B cell (primary cell): ENCODE results near the gene UFSP1. TPM values are rescaled to one million over a fixed set of nuclear protein-coding genes. Genes with fewer than 3 reads are reported as not detected.

Source experiments
- ATAC-seq: fragments of 200-7000 bp; cut with Tn5 transposase; one replicate; pipeline ENCODE4 v1.10.0; 2021; ENCODE audit warnings: low read depth, mild to moderate bottlenecking, moderate number of reproducible peaks, moderate library complexity
- CTCF ChIA-PET: fragments of 350-600 bp; sonication (Branson Sonifier 250); formaldehyde crosslinking; loops from one replicate; lab custom pipeline; 2021; ENCODE audit warnings: antibody characterized with exemption, inconsistent platforms; lab: Charles Lee
- POLR2A ChIA-PET: fragments of 350-600 bp; sonication (Branson Sonifier 250); formaldehyde crosslinking; loops from one replicate; lab custom pipeline; 2021; ENCODE audit warnings: antibody characterized with exemption; lab: Charles Lee
- DNase-seq: peaks from one replicate; pipeline ENCODE4 v3.0.0; 2013
- H2AFZ ChIP-seq: 2 replicates; pipeline ENCODE4 v1.6.1; 2012; ENCODE audit warnings: mild to moderate bottlenecking, low read depth, low read length; ENCODE audit not compliant: insufficient read depth, poor library complexity, severe bottlenecking
- H3K27ac ChIP-seq, 2 donors: 1 replicate in 1 of 2; 2 replicates in 1 of 2; pipeline ENCODE4 v1.5.1; 2012 to 2013; ENCODE audit warnings: low read length in 2 of 2, mild to moderate bottlenecking in 2 of 2, moderate library complexity in 1 of 2
- H3K27me3 ChIP-seq, 4 experiments: fragments of 200-600 bp in 1 of 4; sonication (generic) in 1 of 4; replicated peaks in 1 of 4; 1 replicate in 2 of 4; 2 replicates in 2 of 4; pipeline versions ENCODE4 v1.6.1 to v1.7.0; 2013 to 2016; ENCODE audit warnings: low read length in 3 of 4, mild to moderate bottlenecking in 2 of 4, mixed read lengths in 1 of 4, moderate library complexity in 1 of 4; ENCODE audit not compliant: insufficient read depth in 4 of 4, control insufficient read depth in 3 of 4; ENCODE audit errors: control extremely low read depth in 1 of 4
- H3K36me3 ChIP-seq, 2 experiments: replicated peaks in 1 of 2; 1 replicate in 1 of 2; 2 replicates in 1 of 2; pipeline versions ENCODE4 v1.6.1 to v1.7.1; 2013; ENCODE audit warnings: low read length in 1 of 2; ENCODE audit not compliant: insufficient read depth in 2 of 2, control insufficient read depth in 1 of 2; ENCODE audit errors: control extremely low read depth in 1 of 2, extremely low read depth in 1 of 2
- H3K4me1 ChIP-seq, 2 donors: fragments of 200-600 bp in 1 of 2; sonication (generic) in 1 of 2; 1 replicate in 1 of 2; 2 replicates in 1 of 2; pipeline versions ENCODE4 v1.5.1 to v1.6.1; 2013 to 2017; ENCODE audit warnings: low read length in 2 of 2; ENCODE audit not compliant: control insufficient read depth in 2 of 2, insufficient read depth in 2 of 2
- H3K4me2 ChIP-seq: replicated peaks from 2 replicates; pipeline ENCODE3; 2012; ENCODE audit warnings: mild to moderate bottlenecking, low read depth, low read length; ENCODE audit not compliant: poor library complexity, severe bottlenecking
- H3K4me3 ChIP-seq, 5 experiments: fragments of 200-600 bp in 1 of 5; sonication (generic) in 1 of 5; 1 replicate in 3 of 5; 2 replicates in 2 of 5; pipeline versions ENCODE4 v1.5.1 to v1.7.0; 2011 to 2016; ENCODE audit warnings: low read length in 4 of 5, mild to moderate bottlenecking in 4 of 5, low read depth in 2 of 5, control low read depth in 1 of 5, moderate library complexity in 1 of 5; ENCODE audit not compliant: insufficient read depth in 1 of 5; ENCODE audit errors: control extremely low read depth in 1 of 5, extremely low read depth in 1 of 5
- H3K79me2 ChIP-seq: fragments of 200-600 bp; sonication (generic); one replicate; pipeline ENCODE4 v1.6.0; 2016; ENCODE audit warnings: low read length; ENCODE audit not compliant: control insufficient read depth, insufficient read depth
- H3K9ac ChIP-seq: fragments of 200-600 bp; sonication (generic); 2 replicates; pipeline ENCODE4 v1.6.1; 2017; ENCODE audit warnings: mild to moderate bottlenecking, low read length, moderate library complexity
- H3K9me3 ChIP-seq, 3 donors: one replicate each; pipeline versions ENCODE4 v1.6.1 to v1.7.1; 2013; ENCODE audit warnings: low read length in 2 of 3; ENCODE audit not compliant: control insufficient read depth in 2 of 3, insufficient read depth in 1 of 3; ENCODE audit errors: control extremely low read depth in 1 of 3
- H4K20me1 ChIP-seq: 2 replicates; pipeline ENCODE4 v1.6.0; 2012; ENCODE audit warnings: mild to moderate bottlenecking, low read length; ENCODE audit not compliant: insufficient read depth, control insufficient read depth, poor library complexity, severe bottlenecking
- H3K27ac Mint-ChIP-seq: one replicate; pipeline ENCODE4 v1.8.0; 2021; ENCODE audit warnings: mixed read lengths
- H3K27me3 Mint-ChIP-seq: one replicate; pipeline ENCODE4 v1.8.0; 2021; ENCODE audit warnings: mixed read lengths
- H3K4me1 Mint-ChIP-seq: one replicate; pipeline ENCODE4 v1.8.0; 2021; ENCODE audit warnings: mixed read lengths
- H3K4me3 Mint-ChIP-seq: one replicate; pipeline ENCODE4 v1.8.0; 2021; ENCODE audit warnings: mixed read lengths
- H3K9me3 Mint-ChIP-seq: one replicate; pipeline ENCODE4 v1.8.0; 2022; ENCODE audit warnings: mixed read lengths; ENCODE audit not compliant: insufficient read depth
- CTCF ChIP-seq: fragments of 200-600 bp; IDR thresholded peaks from one replicate; pipeline ENCODE4 v1.8.0; 2022; ENCODE audit warnings: antibody characterized with exemption, mild to moderate bottlenecking
- EZH2 ChIP-seq: IDR thresholded peaks from 2 replicates; pipeline ENCODE4 v1.6.1; 2012; ENCODE audit warnings: borderline replicate concordance, low read depth, mild to moderate bottlenecking, moderate library complexity, low read length; ENCODE audit not compliant: insufficient read depth, poor library complexity, severe bottlenecking
- WGBS: methylation state at CpG from one replicate; pipeline ENCODE4 v1.1.5; 2013; ENCODE audit warnings: missing lambda C conversion rate; ENCODE audit not compliant: insufficient coverage; 5-methylcytosine and 5-hydroxymethylcytosine counted together
- intact Hi-C: fragments of 100-400 bp; cut with micrococcal nuclease; formaldehyde crosslinking; loops from one replicate; pipeline ENCODE4 v1.10.0; 2022
- polyA plus RNA-seq: library from polyadenylated mRNA; depleted of rRNA; stranded (reverse); fragments of >200 nt; gene quantifications from 2 replicates; pipeline ENCODE4 v1.2.3, GENCODE V29; 2012
- total RNA-seq, 2 donors: library from RNA; stranded (reverse); fragments of 120-200 nt in 1 of 2; gene quantifications; 1 replicate in 1 of 2; 2 replicates in 1 of 2; pipeline versions ENCODE4 v1.2.3 to v1.2.4, GENCODE V29; 2013 to 2022

The UFSP1 gene
- total and polyA plus RNA-seq, 2 donors (not counting 1 experiment from before 2014, with no cell fraction given) = 3.6 to 4.3 TPM

- Histone ChIP-seq H2AFZ (no peak overlapping the region), H3K27me3 (no peaks in the 10 kb centered on the region), H3K4me1 (peaks cover 4 to 7% of the 10 kb centered on the region in 2 donors), H3K9me3 (no peaks in the 10 kb centered on the region), H3K27ac (no peak overlapping the region), H3K36me3 (no peaks in the 10 kb centered on the region), H3K9ac (no peak overlapping the region), H3K4me2 (no peak overlapping the region), H4K20me1 (no peaks in the 10 kb centered on the region), H3K79me2 (peaks cover 15% of the 10 kb centered on the region), H3K4me3 (no peak overlapping the region)
- 100% methylated on average over 2 of the region's 4 CpGs for WGBS
- no peaks in the 10 kb centered on the region for H3K9me3 Mint-ChIP-seq
- DNase-seq (no peak), ATAC-seq (no peak)
- ChIA-PET POLR2A (no interaction called here), CTCF (interaction anchor here (0.6 kb wide), 1 partner anchor 156 kb away, joined by 3 read pairs; no protein-coding TSS in a partner anchor)
- intact Hi-C loops = no loop called here
- H3K27me3 Mint-ChIP-seq = no peaks in the 10 kb centered on the region
- TF ChIP-seq EZH2 (no peak), CTCF (no peak)
- H3K4me1 Mint-ChIP-seq = peaks cover 8% of the 10 kb centered on the region
- no peak overlapping the region for H3K4me3 Mint-ChIP-seq
- no peak overlapping the region for H3K27ac Mint-ChIP-seq
Observed at GRCh38 chr7:100847360-100847759, 42.2 kb downstream of the UFSP1 start.

- DNase-seq = no peak
- Histone ChIP-seq H3K9me3 (no peaks in the 10 kb centered on the region), H3K79me2 (no peaks in the 10 kb centered on the region), H2AFZ (no peak overlapping the region), H3K27ac (no peak overlapping the region), H3K27me3 (no peaks in the 10 kb centered on the region), H3K4me3 (no peak overlapping the region), H4K20me1 (no peaks in the 10 kb centered on the region), H3K4me2 (no peak overlapping the region), H3K9ac (no peak overlapping the region), H3K36me3 (no peaks in the 10 kb centered on the region), H3K4me1 (peaks cover 3 to 17% of the 10 kb centered on the region in 2 donors)
- no peaks in the 10 kb centered on the region for H3K9me3 Mint-ChIP-seq
- H3K4me1 Mint-ChIP-seq = peaks cover 13% of the 10 kb centered on the region
- 100% methylated on average over 2 of the region's 8 CpGs for WGBS
- ATAC-seq = no peak
- intact Hi-C loops = no loop called here
- no peaks in the 10 kb centered on the region for H3K27me3 Mint-ChIP-seq
- H3K27ac Mint-ChIP-seq = no peak overlapping the region
- H3K4me3 Mint-ChIP-seq = no peak overlapping the region
- ChIA-PET POLR2A (no interaction called here), CTCF (interaction anchor here (0.5 kb wide), 1 partner anchor 39 kb away, joined by 5 read pairs; no protein-coding TSS in a partner anchor)
- TF ChIP-seq EZH2 (no peak), CTCF (no peak)
Observed at GRCh38 chr7:100840470-100841100, 48.9 kb downstream of the UFSP1 start.
